Lung (tissue), 12 donors: ENCODE data around the gene DCAF17. TPM values are rescaled to one million over a fixed set of nuclear protein-coding genes. Genes with fewer than 3 reads are reported as not detected.
"Not testable (repeated sequence)": the region's sequence is repeated elsewhere in the genome, so short reads cannot be mapped to it uniquely, and the experiment has no call there.

Source experiments
- ATAC-seq: fragments of 200-7000 bp; cut with Tn5 transposase; one replicate; pipeline ENCODE4 v1.9.1; 2020; ENCODE audit warnings: moderate number of reproducible peaks; ENCODE audit not compliant: insufficient read depth, low FRiP score
- DNase-seq, 3 donors: peaks; one replicate each; pipeline ENCODE4 v3.0.0-alpha.2; 2013 to 2017
- H3K27ac ChIP-seq, 2 donors: one replicate each; pipeline ENCODE4 v1.5.1; 2013; ENCODE audit warnings: mild to moderate bottlenecking in 2 of 2, moderate library complexity in 2 of 2, control low read depth in 1 of 2, inconsistent platforms in 1 of 2, low read depth in 1 of 2, low read length in 1 of 2
- H3K27me3 ChIP-seq, 3 donors: one replicate each; pipeline ENCODE4 v1.5.1; 2013; ENCODE audit warnings: low read length in 2 of 3; ENCODE audit not compliant: control insufficient read depth in 3 of 3, insufficient read depth in 3 of 3
- H3K36me3 ChIP-seq, 4 donors: one replicate each; pipeline ENCODE4 v1.5.1; 2013; ENCODE audit warnings: low read length in 4 of 4, mild to moderate bottlenecking in 1 of 4, moderate library complexity in 1 of 4; ENCODE audit not compliant: control insufficient read depth in 4 of 4, insufficient read depth in 4 of 4
- H3K4me1 ChIP-seq, 5 donors: one replicate each; pipeline ENCODE4 v1.5.1; 2013; ENCODE audit warnings: low read length in 5 of 5, mild to moderate bottlenecking in 2 of 5, moderate library complexity in 1 of 5; ENCODE audit not compliant: control insufficient read depth in 5 of 5, insufficient read depth in 5 of 5
- H3K4me3 ChIP-seq: one replicate; pipeline ENCODE4 v1.5.1; 2013; ENCODE audit warnings: mild to moderate bottlenecking, control low read depth, moderate library complexity
- H3K9ac ChIP-seq, 2 donors: one replicate each; pipeline ENCODE4 v1.5.1; 2013; ENCODE audit warnings: low read length in 2 of 2, control low read depth in 1 of 2; ENCODE audit not compliant: insufficient read depth in 1 of 2
- H3K9me3 ChIP-seq, 4 donors: one replicate each; pipeline ENCODE4 v1.5.1; 2013; ENCODE audit warnings: low read length in 3 of 4, mild to moderate bottlenecking in 1 of 4, moderate library complexity in 1 of 4; ENCODE audit not compliant: control insufficient read depth in 4 of 4, insufficient read depth in 3 of 4
- CTCF ChIP-seq: IDR thresholded peaks from 2 replicates; pipeline ENCODE4 v1.5.1; 2012; ENCODE audit warnings: mild to moderate bottlenecking; ENCODE audit errors: control extremely low read depth, extremely low read depth
- WGBS, 2 donors: extraction: QIAGEN DNeasy Blood & Tissue Kit; methylation state at CpG; one replicate each; pipeline ENCODE4 v1.1.7; 2013; 5-methylcytosine and 5-hydroxymethylcytosine counted together
- polyA plus RNA-seq, 2 donors: library from polyadenylated mRNA; stranded (reverse); fragments of 200-250 nt; gene quantifications; one replicate each; pipeline ENCODE4 v1.2.1, GENCODE V29; 2013
- total RNA-seq, 2 donors: library from RNA; depleted of rRNA in 1 of 2; stranded (reverse); fragments of >200 nt in 1 of 2; gene quantifications; one replicate each; pipeline ENCODE4 v1.2.1, GENCODE V29; 2014 to 2021
- donor health status: control.
- donor health status: control.
- donor health status: Bipolar disorder and iron deficiency.
- donor health status: healthy.
- donor health status: DM: yes; HTN: yes; CAD: no.

DCAF17 gene
- total and polyA plus RNA-seq, 4 donors, result 3.1 to 34.4 (median 8.0) TPM

- H3K36me3 ChIP-seq, result no peaks in the 10 kb centered on the region
- no peak overlapping the region for H3K27ac ChIP-seq
- no peak for DNase-seq
- WGBS, 2 donors, result 66 to 78% methylated on average over 3 of the region's 3 CpGs
- no peaks in the 10 kb centered on the region for H3K27me3 ChIP-seq
- no peak overlapping the region for H3K4me3 ChIP-seq
- H3K4me1 ChIP-seq, result no peaks in the 10 kb centered on the region
- no peak overlapping the region for H3K9ac ChIP-seq
- peaks cover 0 to 9% (median 1%) of the 10 kb centered on the region in 4 donors for H3K9me3 ChIP-seq
- no peak for TF ChIP-seq CTCF
- no peak for ATAC-seq
Measured at GRCh38 chr2:171420728-171421563, 13.1 kb upstream of the DCAF17 start.

- H3K27ac ChIP-seq, DNase-seq, H3K9ac ChIP-seq, H3K36me3 ChIP-seq, H3K4me1 ChIP-seq, H3K27me3 ChIP-seq, H3K9me3 ChIP-seq, ATAC-seq, H3K4me3 ChIP-seq: not testable (repeated sequence)
- WGBS, 2 donors, result 87 to 91% methylated on average over 2 of the region's 2 CpGs
Measured at GRCh38 chr2:171422710-171423495, 11.1 kb upstream of the DCAF17 start.

- no peak overlapping the region for H3K9ac ChIP-seq
- ATAC-seq, result no peak
- 96 to 97% methylated on average over 7 of the region's 7 CpGs for whole genome bisulfite sequencing, 2 donors
Measured at GRCh38 chr2:171430516-171431410, 3.3 kb upstream of the DCAF17 start.

More at GRCh38 chr2:171430516-171431410, 3.3 kb upstream of the DCAF17 start:
- no peaks in the 10 kb centered on the region for H3K27me3 ChIP-seq
- H3K9me3 ChIP-seq, result no peaks in the 10 kb centered on the region
- H3K36me3 ChIP-seq, result peaks cover 0 to 3% (median under 1%) of the 10 kb centered on the region in 4 donors
- peaks cover 0 to 23% (median 5%) of the 10 kb centered on the region in 5 donors for H3K4me1 ChIP-seq
- H3K4me3 ChIP-seq, result no peak overlapping the region
- no peak for TF ChIP-seq CTCF
- no peak for DNase-seq
- H3K27ac ChIP-seq, result no peak overlapping the region
